Kidney epithelial cell (primary cell): ENCODE results near the gene TINCR. TPM values are rescaled to one million over a fixed set of nuclear protein-coding genes. Genes with fewer than 3 reads are reported as not detected.

Experiments used
- DNase-seq: peaks from one replicate; pipeline ENCODE4 v3.0.0-alpha.2; 2010; ENCODE audit warnings: low read depth
- H3K27me3 ChIP-seq: 2 replicates; pipeline ENCODE4 v1.6.0; 2011; ENCODE audit warnings: low read length; ENCODE audit not compliant: control insufficient read depth, insufficient read depth
- H3K36me3 ChIP-seq: 2 replicates; pipeline ENCODE4 v1.5.1; 2011; ENCODE audit warnings: low read length; ENCODE audit not compliant: control insufficient read depth, insufficient read depth
- H3K4me3 ChIP-seq: 2 replicates; pipeline ENCODE4 v1.5.1; 2011; ENCODE audit warnings: low read depth, mild to moderate bottlenecking, control low read depth, low read length
- total RNA-seq: library from RNA; depleted of rRNA; stranded (reverse); fragments of >200 nt; gene quantifications from 2 replicates; pipeline ENCODE4 v1.2.3, GENCODE V29; 2015
- TF ChIP-seq, protein P1 (sequence below): IDR thresholded peaks from 2 replicates; pipeline ENCODE4 v1.5.1; 2011; ENCODE audit warnings: mild to moderate bottlenecking, moderate library complexity, low read length, control low read depth, inconsistent platforms; ENCODE audit not compliant: insufficient read depth, poor library complexity, severe bottlenecking

The TINCR gene
- total RNA-seq, 1 donor from 2014 or later: 1.0 TPM

GRCh38 chr19:5559804-5560133, 8.0 kb downstream of the TINCR start:
- no peak for DNase-seq
- H3K36me3 ChIP-seq: no peaks in the 10 kb centered on the region
- peaks cover 20% of the 10 kb centered on the region for H3K27me3 ChIP-seq
- TF ChIP-seq, protein P1, sequence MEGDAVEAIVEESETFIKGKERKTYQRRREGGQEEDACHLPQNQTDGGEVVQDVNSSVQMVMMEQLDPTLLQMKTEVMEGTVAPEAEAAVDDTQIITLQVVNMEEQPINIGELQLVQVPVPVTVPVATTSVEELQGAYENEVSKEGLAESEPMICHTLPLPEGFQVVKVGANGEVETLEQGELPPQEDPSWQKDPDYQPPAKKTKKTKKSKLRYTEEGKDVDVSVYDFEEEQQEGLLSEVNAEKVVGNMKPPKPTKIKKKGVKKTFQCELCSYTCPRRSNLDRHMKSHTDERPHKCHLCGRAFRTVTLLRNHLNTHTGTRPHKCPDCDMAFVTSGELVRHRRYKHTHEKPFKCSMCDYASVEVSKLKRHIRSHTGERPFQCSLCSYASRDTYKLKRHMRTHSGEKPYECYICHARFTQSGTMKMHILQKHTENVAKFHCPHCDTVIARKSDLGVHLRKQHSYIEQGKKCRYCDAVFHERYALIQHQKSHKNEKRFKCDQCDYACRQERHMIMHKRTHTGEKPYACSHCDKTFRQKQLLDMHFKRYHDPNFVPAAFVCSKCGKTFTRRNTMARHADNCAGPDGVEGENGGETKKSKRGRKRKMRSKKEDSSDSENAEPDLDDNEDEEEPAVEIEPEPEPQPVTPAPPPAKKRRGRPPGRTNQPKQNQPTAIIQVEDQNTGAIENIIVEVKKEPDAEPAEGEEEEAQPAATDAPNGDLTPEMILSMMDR: no peak
- no peak overlapping the region for H3K4me3 ChIP-seq

DNA sequence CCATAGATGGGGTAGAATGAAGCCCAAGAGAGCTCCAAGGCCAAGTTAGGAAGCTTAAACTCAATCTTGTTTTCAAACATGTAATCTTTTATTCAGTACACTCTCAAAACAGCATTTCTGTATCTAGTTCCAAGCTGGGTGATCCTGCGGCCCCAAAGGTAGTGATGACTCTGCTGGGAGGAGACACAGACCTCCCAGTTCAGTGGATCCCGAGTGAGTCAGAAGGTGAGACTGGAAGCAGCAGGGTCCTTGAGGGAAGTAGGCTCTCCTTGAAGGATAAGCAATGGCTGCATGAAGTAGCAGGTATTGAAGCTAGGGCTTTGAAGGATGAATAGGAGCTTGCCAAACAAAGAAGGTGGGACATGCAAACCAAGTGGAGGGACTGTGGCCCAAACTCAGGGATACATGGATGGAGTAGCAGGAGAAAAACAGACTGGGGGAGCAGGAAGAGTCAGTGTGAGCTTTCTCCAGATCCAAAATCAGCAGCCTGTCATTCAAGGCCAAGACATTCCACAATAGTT, 9.6 kb downstream of the TINCR start:
- Histone ChIP-seq H3K4me3 (no peak overlapping the region), H3K27me3 (peaks cover 19% of the 10 kb centered on the region), H3K36me3 (no peaks in the 10 kb centered on the region)
- DNase-seq: no peak
- TF ChIP-seq, protein P1: no peak

DNA sequence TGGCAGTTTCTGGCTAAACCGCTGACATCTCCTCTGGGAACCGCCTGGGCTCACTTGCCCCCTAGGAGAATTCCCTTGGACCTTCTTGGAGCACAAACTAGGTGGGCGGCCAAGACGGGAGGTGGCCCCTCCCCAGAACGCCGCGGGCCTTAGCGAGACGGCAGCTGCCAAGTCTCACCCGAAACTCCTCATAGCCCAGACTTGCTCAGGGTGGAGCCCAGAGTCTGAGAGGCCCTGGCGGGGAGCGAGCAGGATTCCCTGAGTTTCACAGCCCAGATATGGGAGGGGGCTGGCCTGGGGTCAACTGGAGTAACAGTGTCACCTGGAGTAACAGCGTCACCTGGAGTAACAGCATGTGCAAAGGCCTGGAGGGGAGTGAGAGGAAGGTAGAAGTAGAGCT, 10.1 kb downstream of the TINCR start:
- Histone ChIP-seq H3K27me3 (peaks cover 19% of the 10 kb centered on the region), H3K36me3 (no peaks in the 10 kb centered on the region), H3K4me3 (no peak overlapping the region)
- DNase-seq: no peak
- TF ChIP-seq, protein P1: no peak

DNA sequence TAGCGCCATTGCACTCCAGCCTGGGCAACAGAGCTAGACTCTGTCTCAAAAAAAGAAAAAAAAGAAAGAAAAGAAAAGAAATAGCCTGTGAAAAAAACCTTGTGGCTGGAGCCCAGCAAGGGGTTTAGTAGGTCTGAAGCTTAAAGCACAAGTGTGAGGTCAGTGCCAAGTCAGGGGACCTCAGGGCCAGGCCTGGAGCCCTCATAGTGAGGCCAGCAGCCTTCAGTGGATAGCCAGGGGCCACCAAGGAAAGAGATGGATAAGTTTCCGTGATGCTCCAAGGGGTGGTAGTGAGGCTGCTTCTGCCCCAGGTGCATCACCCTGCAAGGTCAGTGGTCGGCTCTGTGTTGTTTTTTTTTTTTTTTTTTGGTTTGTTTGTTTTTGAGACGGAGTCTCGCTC, 12.9 kb downstream of the TINCR start:
- no peaks in the 10 kb centered on the region for H3K36me3 ChIP-seq
- no peak overlapping the region for H3K4me3 ChIP-seq
- no peak for DNase-seq
- H3K27me3 ChIP-seq: peaks cover 12% of the 10 kb centered on the region
- TF ChIP-seq, protein P1: no peak

DNA sequence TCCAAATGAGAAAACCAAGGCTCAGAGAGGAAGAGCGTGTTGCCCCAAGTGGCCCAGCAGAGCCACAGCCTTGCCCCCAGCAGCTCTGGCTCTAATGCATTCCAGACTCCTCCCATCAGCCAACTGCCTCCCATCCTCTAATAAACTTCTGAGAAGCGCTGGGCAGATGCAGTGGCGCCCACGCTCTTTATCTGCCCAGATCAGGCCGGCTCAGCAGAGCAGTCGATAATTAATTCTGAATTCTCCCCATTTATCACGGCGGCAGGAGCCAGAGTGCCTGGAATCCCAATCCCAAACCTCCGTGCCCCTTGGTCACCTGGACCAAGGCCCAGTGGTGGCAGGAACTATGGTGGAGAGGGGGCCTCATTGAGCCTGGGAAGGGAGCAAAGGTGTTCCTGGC, 13.9 kb downstream of the TINCR start:
- H3K27me3 ChIP-seq: peaks cover 9% of the 10 kb centered on the region
- no peaks in the 10 kb centered on the region for H3K36me3 ChIP-seq
- TF ChIP-seq, protein P1: no peak
- no peak for DNase-seq
- no peak overlapping the region for H3K4me3 ChIP-seq

DNA sequence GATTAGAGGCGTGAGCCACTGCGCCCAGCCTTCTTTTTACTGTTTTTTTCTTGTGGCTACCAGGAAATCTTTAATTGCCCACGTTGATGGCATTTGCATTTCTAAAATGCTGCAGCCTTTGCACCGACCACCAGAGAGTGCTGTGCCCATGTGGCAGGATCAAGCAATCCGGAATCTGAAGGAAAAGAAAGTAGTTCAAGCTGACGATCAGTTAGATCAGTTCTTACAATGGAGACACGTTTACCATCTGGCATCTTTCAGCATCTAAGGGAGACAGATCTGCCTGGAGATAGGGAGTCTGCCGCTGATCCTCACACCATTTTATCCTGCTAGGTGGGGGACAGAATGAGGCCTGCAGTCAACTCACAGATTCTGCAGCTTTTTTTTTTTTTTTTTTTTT, 19.9 kb downstream of the TINCR start:
- no peak overlapping the region for H3K4me3 ChIP-seq
- no peaks in the 10 kb centered on the region for H3K27me3 ChIP-seq
- no peak for DNase-seq
- TF ChIP-seq, protein P1: peak; percentile 49
- no peaks in the 10 kb centered on the region for H3K36me3 ChIP-seq
